Jurkat, Clone E6-1 (cell line): Measurements from ENCODE around the gene GNG7.
"Not testable (repeated sequence)": the region's sequence is repeated elsewhere in the genome, so short reads cannot be mapped to it uniquely, and the experiment has no call there.

ENCODE experiments used
- DNase-seq: peaks from one replicate; pipeline ENCODE4 v3.0.0-alpha.2; 2011; ENCODE audit warnings: low read depth, low spot score
- H3K4me3 ChIP-seq: 2 replicates; pipeline ENCODE4 v1.5.1; 2011; ENCODE audit warnings: mild to moderate bottlenecking, low read length, control low read depth, moderate library complexity

The GNG7 gene

DNA sequence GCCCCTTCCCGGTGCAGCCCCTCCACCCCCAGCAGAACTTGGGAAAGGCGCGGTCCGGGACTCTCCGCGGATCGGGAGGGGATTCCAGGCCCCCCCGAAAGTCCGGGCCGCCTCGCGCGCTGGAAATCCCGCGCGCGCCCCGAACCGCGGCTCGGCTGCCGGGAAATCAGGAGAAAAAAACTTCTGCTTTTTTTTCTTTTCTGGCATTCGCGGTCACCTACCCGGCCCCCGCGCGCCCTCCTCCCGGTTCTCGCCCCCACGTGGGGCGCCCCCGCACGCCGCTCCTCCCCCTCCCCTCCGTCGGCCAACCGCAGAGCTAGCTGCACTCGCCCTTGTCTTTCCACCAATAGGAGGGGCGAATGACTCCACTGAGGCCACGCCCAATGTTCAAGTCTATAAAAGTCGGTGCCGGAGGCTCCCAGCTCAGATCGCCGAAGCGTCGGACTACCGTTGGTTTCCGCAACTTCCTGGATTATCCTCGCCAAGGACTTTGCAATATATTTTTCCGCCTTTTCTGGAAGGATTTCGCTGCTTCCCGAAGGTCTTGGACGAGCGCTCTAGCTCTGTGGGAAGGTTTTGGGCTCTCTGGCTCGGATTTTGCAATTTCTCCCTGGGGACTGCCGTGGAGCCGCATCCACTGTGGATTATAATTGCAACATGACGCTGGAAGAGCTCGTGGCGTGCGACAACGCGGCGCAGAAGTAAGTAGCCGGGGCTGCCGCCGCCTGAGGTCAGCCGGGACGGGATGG lies 226.6 kb downstream of the GNG7 start, which contains the start of gene GADD45B:
TSS of gene GADD45B (plus strand) at position 426 of the 749 bp plus-strand sequence. CDS start at position 658, 232 bp downstream.
- H3K4me3 ChIP-seq: peak within 1 kb of the TSS; percentile 89

DNA sequence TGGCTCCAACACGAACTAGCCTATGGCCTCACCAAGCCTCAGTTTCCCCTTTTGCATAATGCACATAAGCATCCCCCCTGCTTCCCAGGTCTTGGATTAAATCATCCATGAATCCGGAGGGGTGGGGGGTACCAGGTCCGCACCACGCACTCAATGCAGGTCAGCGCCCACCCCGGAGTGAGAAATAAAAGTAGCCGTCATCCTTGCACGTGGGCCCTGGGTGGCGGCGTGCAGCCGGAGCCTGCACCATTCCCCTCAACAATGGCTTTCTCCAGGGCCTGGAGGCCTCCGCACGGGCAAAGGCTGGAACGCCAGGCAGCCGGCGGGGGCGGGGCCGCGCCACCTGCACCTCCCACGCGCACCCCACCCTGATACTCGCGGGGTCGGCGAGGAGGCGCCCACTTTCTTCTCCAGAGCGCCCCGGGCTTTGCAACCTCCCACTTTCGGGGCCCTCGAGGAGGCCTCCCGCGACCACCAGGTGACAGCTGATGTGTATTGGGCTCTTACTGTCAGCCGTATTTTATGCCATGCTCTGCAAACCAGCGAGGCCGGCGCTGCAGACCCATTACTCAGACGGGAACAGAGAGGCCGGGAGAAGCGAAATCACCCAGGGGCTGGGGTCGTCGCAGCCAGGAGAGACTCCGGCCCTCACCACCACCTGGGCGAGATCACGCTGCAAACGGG lies 227.3 kb downstream of the GNG7 start:
- DNase-seq: peak; percentile 60
- peak overlapping the region; percentile 89 for H3K4me3 ChIP-seq

More for the DNA sequence above, 226.6 kb downstream of the GNG7 start, which contains the start of gene GADD45B:
- peak; percentile 93 for DNase-seq

DNA sequence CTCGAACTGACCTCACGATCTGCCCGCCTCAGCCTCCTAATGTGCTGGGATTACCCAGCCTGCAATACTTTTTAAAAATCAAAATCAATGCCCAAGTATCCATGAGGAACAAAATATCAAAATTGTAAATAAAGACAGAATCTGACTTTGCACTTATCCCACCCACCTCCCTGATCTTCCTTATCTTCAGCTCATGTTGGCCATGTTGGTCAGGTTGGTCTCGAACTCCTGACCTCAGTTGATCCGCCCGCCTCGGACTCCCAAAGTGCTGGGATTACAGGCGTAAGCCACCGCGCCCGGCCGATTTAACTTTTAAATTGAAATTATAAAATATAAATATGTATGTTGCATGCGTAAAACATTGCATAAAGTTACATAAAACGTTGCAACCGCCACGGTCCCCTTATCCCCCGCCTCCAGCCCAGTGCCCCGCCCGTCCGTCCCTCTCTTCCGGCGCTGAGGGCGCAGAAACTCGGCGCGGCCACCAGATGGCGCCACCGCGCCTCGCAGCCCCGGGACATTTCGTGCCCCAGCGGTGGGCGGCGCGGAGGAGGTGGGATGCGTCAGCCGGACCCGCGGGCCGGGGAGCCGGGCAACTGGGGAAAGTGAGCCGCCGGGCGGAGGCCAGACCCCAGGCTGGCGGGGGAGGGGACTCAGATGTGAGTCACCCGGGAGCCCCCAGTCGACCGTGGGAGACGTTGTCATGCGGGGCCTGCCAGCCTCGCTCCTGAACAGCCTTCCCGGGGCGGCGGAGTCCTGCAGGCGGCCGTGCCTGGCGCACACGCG lies 228.1 kb downstream of the GNG7 start:
- peak; percentile 58 for DNase-seq

DNA sequence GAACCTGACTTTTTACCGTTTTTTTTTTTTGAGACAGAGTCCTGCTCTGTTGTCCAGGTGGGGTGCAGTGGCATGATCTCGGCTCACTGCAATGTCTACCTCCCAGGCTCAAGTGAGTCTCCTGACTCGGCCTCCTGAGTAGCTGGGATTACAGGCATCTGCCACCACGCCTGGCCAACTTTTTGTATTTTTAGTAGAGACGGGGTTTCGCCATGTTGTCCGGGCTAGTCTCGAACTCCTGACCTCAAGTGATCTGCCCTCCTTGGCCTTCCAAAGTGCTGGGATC lies 232.6 kb downstream of the GNG7 start:
- DNase-seq, H3K4me3 ChIP-seq: not testable (repeated sequence)

More for the DNA sequence above, 228.1 kb downstream of the GNG7 start:
- peak overlapping the region; percentile 89 for H3K4me3 ChIP-seq

DNA sequence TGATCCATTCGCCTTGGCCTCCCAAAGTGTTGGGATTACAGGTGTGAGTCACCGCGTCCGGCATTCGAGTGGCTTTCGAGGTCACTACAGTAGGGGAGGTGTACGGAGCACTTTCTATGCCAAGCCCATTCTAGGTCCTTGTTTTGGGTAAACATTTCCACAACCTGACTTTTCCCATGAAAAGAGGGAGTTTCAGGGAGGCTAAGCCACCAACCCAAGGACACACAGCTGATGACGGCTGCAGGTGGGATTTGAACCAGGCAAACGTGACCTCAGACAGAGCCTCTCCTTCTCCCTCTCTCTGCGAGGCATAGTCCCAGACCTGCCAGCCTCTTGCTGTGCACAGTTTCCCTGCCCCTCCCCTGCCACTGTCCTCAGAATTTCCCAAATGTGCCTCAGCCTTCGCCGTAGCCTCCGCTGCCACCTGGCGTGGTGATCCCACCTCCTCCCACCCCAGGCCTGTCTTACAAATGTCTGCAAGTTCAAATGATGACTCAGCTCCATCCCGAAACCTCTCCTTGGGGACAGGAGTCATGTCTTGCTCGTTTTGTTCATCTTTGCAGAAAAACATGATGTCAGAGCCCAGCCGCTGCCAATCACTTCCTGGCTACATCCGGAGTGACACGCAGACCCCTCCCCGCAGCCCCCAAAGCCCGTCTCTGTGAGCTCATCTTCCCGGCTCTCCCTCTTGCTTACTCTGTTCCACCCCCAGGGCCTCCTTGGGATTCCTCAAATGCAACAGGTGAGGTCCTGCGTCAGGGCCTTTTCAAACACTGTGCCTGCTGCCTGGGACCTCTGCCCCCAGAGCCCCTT lies 233.2 kb downstream of the GNG7 start:
- no peak overlapping the region for H3K4me3 ChIP-seq
- DNase-seq: no peak

DNA sequence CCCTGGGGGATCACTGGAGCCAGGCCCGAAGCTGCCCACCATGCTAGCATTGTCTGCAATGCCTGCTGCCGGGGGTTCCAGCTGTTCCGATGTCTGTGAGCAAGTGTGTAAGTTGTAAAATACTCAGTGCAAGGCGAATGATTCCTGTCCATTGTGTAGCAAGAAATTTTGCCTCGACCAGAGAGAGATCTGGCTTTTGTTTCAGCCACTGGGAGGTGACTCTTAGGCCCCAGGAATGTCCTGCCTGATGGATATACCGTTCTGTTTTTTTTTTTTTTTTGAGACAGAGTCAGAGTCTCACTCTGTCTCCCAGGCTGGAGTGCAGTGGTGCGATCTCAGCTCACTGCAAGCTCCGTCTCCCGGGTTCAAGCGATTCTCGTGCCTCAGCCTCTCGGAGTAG lies 233.9 kb downstream of the GNG7 start:
- DNase-seq: no peak
- no peak overlapping the region for H3K4me3 ChIP-seq

GRCh38 chr19:2464389-2464788 lies 238.1 kb downstream of the GNG7 start:
- no peak for DNase-seq
- no peak overlapping the region for H3K4me3 ChIP-seq

- not testable (repeated sequence) for DNase-seq
Observed at GRCh38 chr19:2463694-2464093, 238.8 kb downstream of the GNG7 start.

DNA sequence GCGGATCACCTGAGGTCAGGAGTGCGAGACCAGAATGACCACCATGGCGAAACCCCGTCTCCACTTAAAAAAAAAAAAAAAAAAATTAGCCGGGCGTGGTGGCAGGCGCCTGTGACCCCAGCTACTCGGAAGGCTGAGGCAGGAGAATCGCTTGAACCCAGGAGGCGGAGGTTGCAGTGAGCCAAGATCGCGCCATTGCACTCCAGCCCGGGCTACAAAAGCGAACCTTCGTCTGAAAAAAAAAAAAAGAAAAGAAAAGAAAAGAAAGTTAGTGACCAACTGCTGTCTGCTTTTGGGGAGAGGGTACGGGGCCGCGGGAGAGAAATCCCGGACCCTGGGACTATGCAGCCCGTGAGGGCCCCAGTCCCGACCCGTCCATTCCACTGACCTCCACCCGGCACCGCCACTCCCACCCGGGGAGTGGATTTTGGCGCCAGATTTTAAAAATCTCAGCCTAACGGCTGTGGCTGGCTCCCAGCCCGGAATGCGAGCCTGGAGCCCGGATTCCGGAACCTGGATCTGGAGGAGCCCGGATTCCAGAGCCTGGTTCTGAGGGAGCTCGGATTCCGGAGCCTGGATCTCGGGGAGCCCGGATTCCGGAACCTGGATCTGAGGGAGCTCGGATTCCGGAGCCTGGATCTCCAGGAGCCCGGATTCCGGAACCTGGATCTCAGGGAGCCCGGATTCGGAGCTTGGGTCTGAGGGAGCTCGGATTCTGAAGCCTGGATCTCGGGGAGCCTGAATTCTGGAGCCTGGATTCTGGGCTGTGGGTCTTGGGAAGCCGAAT lies 239.7 kb downstream of the GNG7 start:
- no peak for DNase-seq
- H3K4me3 ChIP-seq: no peak overlapping the region

More at GRCh38 chr19:2463694-2464093, 238.8 kb downstream of the GNG7 start:
- not testable (repeated sequence) for H3K4me3 ChIP-seq

DNA sequence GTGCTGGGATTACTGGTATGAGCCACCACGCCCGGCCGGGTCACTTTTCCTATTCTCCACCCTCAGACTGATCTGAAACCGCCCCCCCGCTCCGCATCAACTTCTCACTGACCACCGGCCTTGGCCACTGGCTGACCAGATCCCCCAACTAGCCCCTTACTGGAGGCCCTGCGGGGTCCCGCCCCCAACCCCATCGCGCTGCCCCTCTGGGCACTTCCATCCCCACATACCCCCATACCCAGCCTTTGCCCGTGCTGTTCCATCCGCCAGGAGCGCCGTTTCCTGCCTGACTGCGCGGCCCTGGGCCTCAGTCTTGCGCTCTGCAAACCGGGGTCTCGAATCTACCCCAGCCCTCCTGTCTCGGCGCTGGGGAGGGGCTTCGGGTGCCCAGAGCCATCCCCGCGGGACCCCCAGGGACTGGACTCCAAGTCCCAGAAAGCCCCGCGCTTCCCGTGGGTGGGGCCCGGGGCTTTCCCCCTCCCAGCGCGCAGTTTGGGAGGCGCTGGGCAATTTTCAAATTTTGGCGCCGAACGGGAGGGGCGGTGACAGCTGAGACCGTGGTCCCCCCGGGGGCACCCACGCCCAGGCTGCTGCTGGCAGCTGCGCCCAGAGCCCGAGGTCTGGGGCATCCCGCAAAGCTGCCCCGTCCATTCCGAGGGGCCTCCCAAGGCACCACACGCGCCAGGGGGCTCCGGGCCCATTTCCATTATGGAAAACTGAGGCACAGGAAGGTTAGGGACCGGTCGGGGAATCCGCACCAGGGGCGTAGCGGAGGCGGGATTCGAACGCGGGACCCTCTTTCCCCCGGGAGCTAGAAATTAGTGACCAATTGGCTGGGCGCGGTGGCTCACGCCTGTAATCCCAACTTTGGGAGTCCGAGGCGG lies 240.5 kb downstream of the GNG7 start:
- no peak for DNase-seq
- H3K4me3 ChIP-seq: peak overlapping the region; percentile 49
